Activated CD8-positive, alpha-beta memory T cell treated with anti-CD3 and anti-CD28 coated beads, Interleukin-2, amount 10 ng/mL, durations not matched to agents 7 days and 5 days (primary cell): Measurements from ENCODE around the gene ITGA2B. TPM values are rescaled to one million over a fixed set of nuclear protein-coding genes. Genes with fewer than 3 reads are reported as not detected.
A peak's percentile ranks its signal among the peaks of the same experiment; 100 is the strongest.

Experiments used
- ATAC-seq: fragments of 150-1000 bp; cut with Tn5 transposase; one replicate; pipeline ENCODE4 v1.10.0; 2021; ENCODE audit warnings: moderate library complexity
- CTCF ChIA-PET: fragments of 350-600 bp; sonication (Branson Sonifier 250); formaldehyde crosslinking; loops from one replicate; lab custom pipeline; 2021; ENCODE audit warnings: antibody characterized with exemption; lab: Charles Lee
- DNase-seq: peaks from one replicate; pipeline ENCODE4 v3.0.0-alpha.2; 2020
- H3K27ac Mint-ChIP-seq: one replicate; pipeline ENCODE4 v1.8.0; 2021; ENCODE audit warnings: mild to moderate bottlenecking, mixed read lengths
- H3K27me3 Mint-ChIP-seq: one replicate; pipeline ENCODE4 v1.8.0; 2021; ENCODE audit warnings: mixed read lengths
- H3K36me3 Mint-ChIP-seq: one replicate; pipeline ENCODE4 v1.8.0; 2021; ENCODE audit warnings: mild to moderate bottlenecking, mixed read lengths
- H3K4me1 Mint-ChIP-seq: one replicate; pipeline ENCODE4 v1.8.0; 2021; ENCODE audit warnings: mixed read lengths
- H3K4me3 Mint-ChIP-seq: one replicate; pipeline ENCODE4 v1.8.0; 2021; ENCODE audit warnings: mild to moderate bottlenecking, moderate library complexity, mixed read lengths
- H3K9me3 Mint-ChIP-seq: one replicate; pipeline ENCODE4 v1.8.0; 2022; ENCODE audit warnings: low read depth, mixed read lengths
- total RNA-seq, 2 experiments: library from RNA; stranded (reverse); gene quantifications; one replicate each; pipeline ENCODE4 v1.2.3, GENCODE V29; 2021

ITGA2B gene
- total RNA-seq, 2 experiments from 2014 or later: 0.09 to 0.44 TPM

- Mint-ChIP-seq H3K4me3 (no peak overlapping the region), H3K27me3 (peaks cover 39% of the 10 kb centered on the region), H3K4me1 (no peaks in the 10 kb centered on the region), H3K36me3 (no peaks in the 10 kb centered on the region), H3K9me3 (no peaks in the 10 kb centered on the region), H3K27ac (no peak overlapping the region)
- no peak for DNase-seq
- ATAC-seq: no peak
- CTCF ChIA-PET: interaction anchor here (1.2 kb wide), 1 partner anchor 16 kb away, joined by 5 read pairs; the partner anchor contains the start of gene GRN
Measured at GRCh38 chr17:44361292-44362260, 27.9 kb downstream of the ITGA2B start.

DNA sequence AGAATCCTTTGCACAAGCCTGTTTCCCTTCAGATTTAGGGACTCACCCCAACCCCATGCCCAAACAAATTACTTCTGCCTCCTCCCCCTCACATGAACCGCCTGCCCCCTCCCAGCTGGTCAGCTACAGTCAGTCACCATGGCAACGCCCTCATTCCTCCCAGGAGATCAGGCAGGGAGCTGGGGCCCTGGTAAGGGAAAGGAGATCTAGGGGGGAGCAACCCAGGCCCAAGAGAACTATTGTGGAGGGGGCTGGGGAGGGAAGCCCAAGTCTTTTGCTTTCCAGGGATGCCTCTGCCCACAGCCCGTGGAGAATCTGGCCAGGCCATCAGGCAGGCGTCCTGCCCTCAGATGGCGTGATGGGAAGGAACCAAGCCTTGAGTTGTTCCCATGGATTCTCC, 28.6 kb downstream of the ITGA2B start:
- no peak for ATAC-seq
- H3K27ac Mint-ChIP-seq: no peak overlapping the region
- H3K4me3 Mint-ChIP-seq: no peak overlapping the region
- H3K9me3 Mint-ChIP-seq: no peaks in the 10 kb centered on the region
- H3K27me3 Mint-ChIP-seq: peaks cover 31% of the 10 kb centered on the region
- DNase-seq: no peak
- no peaks in the 10 kb centered on the region for H3K4me1 Mint-ChIP-seq
- CTCF ChIA-PET: interaction anchor here (1.2 kb wide), 1 partner anchor 15 kb away, joined by 5 read pairs; the partner anchor contains the start of gene GRN
- H3K36me3 Mint-ChIP-seq: no peaks in the 10 kb centered on the region

- DNase-seq: no peak
- H3K36me3 Mint-ChIP-seq: no peaks in the 10 kb centered on the region
Measured at GRCh38 chr17:44360144-44360533, 29.3 kb downstream of the ITGA2B start.

DNA sequence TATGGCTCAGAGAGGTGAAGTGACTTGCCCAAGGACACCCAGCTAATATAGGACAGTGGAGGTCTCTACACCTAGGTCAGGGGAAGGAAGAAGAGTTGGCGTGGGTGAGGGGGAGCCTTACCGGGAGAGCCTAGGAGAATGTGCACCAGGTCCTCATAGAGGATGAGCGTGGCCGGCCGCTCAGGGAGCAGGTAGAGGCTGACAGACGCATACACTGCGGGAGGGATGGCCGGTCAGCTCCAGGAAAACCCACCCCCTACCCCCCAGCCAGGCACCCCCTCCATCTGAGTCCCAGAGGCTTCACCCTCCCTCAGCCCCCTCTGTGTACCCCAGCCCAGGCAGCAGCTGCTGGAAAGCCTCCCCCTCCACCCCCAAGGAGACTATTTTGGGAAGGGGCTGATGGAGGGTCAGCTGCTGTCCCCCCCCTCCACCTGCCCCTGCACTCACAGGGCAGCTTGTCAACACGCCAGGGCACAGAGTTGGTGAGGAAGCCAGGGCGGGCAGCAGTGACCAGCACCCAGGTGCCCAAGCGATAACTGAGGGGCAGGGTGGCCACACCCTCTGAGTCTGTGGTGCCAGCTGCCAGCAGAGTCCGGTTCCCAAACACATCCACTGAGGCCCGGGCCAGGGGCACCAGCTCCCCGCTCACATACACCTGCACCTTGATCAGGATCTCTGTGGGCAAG, 29.8 kb downstream of the ITGA2B start:
- no peak overlapping the region for H3K4me3 Mint-ChIP-seq
- ATAC-seq (no peak), DNase-seq (no peak)
- peaks cover 26% of the 10 kb centered on the region for H3K27me3 Mint-ChIP-seq
- CTCF ChIA-PET: interaction anchor here (0.5 to 1.5 kb wide), 5 partner anchors 9 to 149 kb away, joined by 3 to 5 read pairs (median 4); partner anchors contain the start of gene GRN
- H3K36me3 Mint-ChIP-seq: no peaks in the 10 kb centered on the region
- H3K4me1 Mint-ChIP-seq: no peaks in the 10 kb centered on the region
- no peaks in the 10 kb centered on the region for H3K9me3 Mint-ChIP-seq
- no peak overlapping the region for H3K27ac Mint-ChIP-seq

More at GRCh38 chr17:44360144-44360533, 29.3 kb downstream of the ITGA2B start:
- Mint-ChIP-seq H3K27ac (no peak overlapping the region), H3K27me3 (peaks cover 29% of the 10 kb centered on the region), H3K4me3 (no peak overlapping the region), H3K9me3 (no peaks in the 10 kb centered on the region), H3K4me1 (no peaks in the 10 kb centered on the region)
- CTCF ChIA-PET: interaction anchor here (0.7 to 1.5 kb wide), 3 partner anchors 10 to 150 kb away, joined by 3 to 5 read pairs (median 4); partner anchors contain the start of gene GRN
- ATAC-seq: no peak

DNA sequence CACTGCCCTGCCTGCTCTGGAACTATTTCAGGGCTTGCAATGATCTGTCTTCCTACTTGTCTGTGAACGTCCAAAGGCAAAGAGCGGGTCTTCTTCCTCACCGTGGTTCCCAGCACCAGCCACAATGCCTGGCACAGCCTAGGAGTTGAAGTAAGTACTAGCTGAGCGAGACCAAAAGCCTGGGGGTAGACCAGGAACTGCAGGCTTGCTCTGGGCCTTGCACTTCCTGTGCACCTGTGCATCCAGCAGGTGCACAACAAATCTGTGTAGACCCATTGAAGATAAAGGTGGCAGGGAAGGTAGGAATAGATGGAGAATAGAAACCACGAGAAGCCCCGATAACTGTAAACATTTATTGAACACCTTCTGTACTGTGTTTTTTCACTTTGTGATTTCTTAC, 30.4 kb downstream of the ITGA2B start:
- CTCF ChIA-PET: interaction anchor here (0.5 to 1.5 kb wide), 3 partner anchors 14 to 149 kb away, joined by 3 to 5 read pairs (median 4); partner anchors contain the start of gene GRN
- Mint-ChIP-seq H3K27me3 (peaks cover 21% of the 10 kb centered on the region), H3K27ac (no peak overlapping the region), H3K36me3 (no peaks in the 10 kb centered on the region), H3K4me3 (no peak overlapping the region), H3K4me1 (peaks cover 1% of the 10 kb centered on the region), H3K9me3 (no peaks in the 10 kb centered on the region)
- DNase-seq: no peak
- no peak for ATAC-seq

GRCh38 chr17:44358066-44358465, 31.4 kb downstream of the ITGA2B start:
- H3K36me3 Mint-ChIP-seq: no peaks in the 10 kb centered on the region
- ATAC-seq (no peak), DNase-seq (no peak)
- CTCF ChIA-PET: interaction anchor here (0.9 kb wide), 1 partner anchor 148 kb away, joined by 3 read pairs; no protein-coding TSS in a partner anchor
- no peak overlapping the region for H3K4me3 Mint-ChIP-seq
- H3K4me1 Mint-ChIP-seq: peaks cover 2% of the 10 kb centered on the region
- H3K9me3 Mint-ChIP-seq: no peaks in the 10 kb centered on the region
- H3K27ac Mint-ChIP-seq: no peak overlapping the region
- peaks cover 23% of the 10 kb centered on the region for H3K27me3 Mint-ChIP-seq

GRCh38 chr17:44356241-44356640, 33.2 kb downstream of the ITGA2B start:
- H3K27me3 Mint-ChIP-seq: peaks cover 22% of the 10 kb centered on the region
- H3K4me3 Mint-ChIP-seq: no peak overlapping the region
- DNase-seq: no peak
- H3K9me3 Mint-ChIP-seq: no peaks in the 10 kb centered on the region
- H3K36me3 Mint-ChIP-seq: peaks cover 5% of the 10 kb centered on the region
- no peak for ATAC-seq
- peaks cover 4% of the 10 kb centered on the region for H3K4me1 Mint-ChIP-seq
- CTCF ChIA-PET: interaction anchor here (1.2 to 3.4 kb wide), 4 partner anchors 11 to 146 kb away, joined by 3 to 23 read pairs (median 4); partner anchors contain the start of gene GRN
- H3K27ac Mint-ChIP-seq: no peak overlapping the region

DNA sequence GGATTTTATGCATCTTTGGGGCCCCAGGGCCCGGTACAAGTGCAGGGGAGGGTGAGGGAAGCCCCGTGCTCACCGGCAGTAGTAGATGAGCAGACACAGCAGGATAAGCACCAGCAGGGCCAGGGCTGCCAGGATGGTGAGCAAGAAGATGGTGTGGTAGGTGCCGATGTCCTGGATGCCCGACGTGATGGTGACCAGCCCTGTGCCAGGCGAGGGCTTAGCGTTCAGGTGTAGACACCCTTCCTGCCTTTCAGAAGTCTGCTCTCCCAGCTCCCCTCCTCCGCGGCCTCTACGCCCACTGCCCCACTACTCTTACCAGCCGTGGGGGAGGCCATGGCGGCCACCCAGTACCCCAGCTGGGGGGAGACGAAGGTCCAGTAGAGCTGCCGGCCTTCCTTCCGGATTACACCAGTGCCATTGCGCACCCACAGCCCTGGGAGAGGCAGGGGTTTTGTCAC, 33.8 kb downstream of the ITGA2B start:
- no peak overlapping the region for H3K27ac Mint-ChIP-seq
- peaks cover 5% of the 10 kb centered on the region for H3K4me1 Mint-ChIP-seq
- no peaks in the 10 kb centered on the region for H3K9me3 Mint-ChIP-seq
- H3K4me3 Mint-ChIP-seq: no peak overlapping the region
- peaks cover 5% of the 10 kb centered on the region for H3K36me3 Mint-ChIP-seq
- no peak for DNase-seq
- peaks cover 20% of the 10 kb centered on the region for H3K27me3 Mint-ChIP-seq
- CTCF ChIA-PET: interaction anchor here (1.1 to 6.2 kb wide), 7 partner anchors 8 to 146 kb away, joined by 3 to 45 read pairs (median 4); partner anchors contain the start of genes FAM171A2 and GRN
- no peak for ATAC-seq

GRCh38 chr17:44354582-44355561, 34.6 kb downstream of the ITGA2B start:
- Mint-ChIP-seq H3K27me3 (peaks cover 14% of the 10 kb centered on the region), H3K27ac (no peak overlapping the region), H3K4me3 (peak overlapping the region; percentile 52), H3K36me3 (peaks cover 5% of the 10 kb centered on the region), H3K4me1 (peaks cover 6% of the 10 kb centered on the region), H3K9me3 (no peaks in the 10 kb centered on the region)
- ATAC-seq (peak; percentile 48), DNase-seq (peak; percentile 72)
- CTCF ChIA-PET: interaction anchor here (0.6 to 6.2 kb wide), 19 partner anchors 9 to 186 kb away, joined by 3 to 64 read pairs (median 4); partner anchors contain the start of genes FAM171A2 and GRN

DNA sequence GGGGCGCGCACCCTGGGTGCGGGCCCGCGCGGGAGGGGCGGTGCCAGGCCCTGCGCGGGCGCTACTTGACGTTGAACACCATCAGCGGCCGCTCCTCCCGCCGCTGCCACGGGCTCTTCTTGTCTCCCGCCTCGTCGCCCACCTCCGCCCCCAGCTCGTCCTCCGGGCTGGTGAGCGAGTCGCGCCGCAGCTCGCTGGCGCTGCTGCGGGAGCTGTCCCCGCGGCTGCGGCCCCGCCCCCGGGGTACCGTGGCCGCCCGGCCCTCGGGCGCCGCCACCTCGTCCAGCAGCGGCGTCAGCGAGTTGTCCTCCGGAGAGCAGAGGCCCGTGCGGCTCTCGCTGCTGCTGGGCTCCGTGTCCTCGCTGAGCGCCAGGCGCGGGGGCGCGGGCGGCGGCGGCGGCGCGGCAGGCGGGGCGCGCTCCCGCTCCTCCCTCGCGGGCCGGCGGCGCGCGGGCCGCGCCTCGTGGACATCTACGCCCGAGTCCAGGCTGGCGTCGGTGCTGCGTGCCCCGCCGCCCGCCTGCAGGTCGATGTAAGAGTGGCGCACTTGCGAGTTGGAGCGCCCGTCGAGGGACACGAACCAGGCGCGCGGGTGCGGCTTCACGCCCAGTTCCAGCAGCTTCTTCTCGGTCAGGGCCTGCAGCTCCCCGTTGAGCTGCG, 35.6 kb downstream of the ITGA2B start:
- ATAC-seq: peak; percentile 13
- no peak overlapping the region for H3K27ac Mint-ChIP-seq
- DNase-seq: no peak
- peaks cover 5% of the 10 kb centered on the region for H3K36me3 Mint-ChIP-seq
- H3K9me3 Mint-ChIP-seq: no peaks in the 10 kb centered on the region
- peaks cover 7% of the 10 kb centered on the region for H3K4me1 Mint-ChIP-seq
- CTCF ChIA-PET: interaction anchor here (0.6 to 6.2 kb wide), 18 partner anchors 9 to 185 kb away, joined by 3 to 64 read pairs (median 4); partner anchors contain the start of genes FAM171A2 and GRN
- peaks cover 14% of the 10 kb centered on the region for H3K27me3 Mint-ChIP-seq
- no peak overlapping the region for H3K4me3 Mint-ChIP-seq

DNA sequence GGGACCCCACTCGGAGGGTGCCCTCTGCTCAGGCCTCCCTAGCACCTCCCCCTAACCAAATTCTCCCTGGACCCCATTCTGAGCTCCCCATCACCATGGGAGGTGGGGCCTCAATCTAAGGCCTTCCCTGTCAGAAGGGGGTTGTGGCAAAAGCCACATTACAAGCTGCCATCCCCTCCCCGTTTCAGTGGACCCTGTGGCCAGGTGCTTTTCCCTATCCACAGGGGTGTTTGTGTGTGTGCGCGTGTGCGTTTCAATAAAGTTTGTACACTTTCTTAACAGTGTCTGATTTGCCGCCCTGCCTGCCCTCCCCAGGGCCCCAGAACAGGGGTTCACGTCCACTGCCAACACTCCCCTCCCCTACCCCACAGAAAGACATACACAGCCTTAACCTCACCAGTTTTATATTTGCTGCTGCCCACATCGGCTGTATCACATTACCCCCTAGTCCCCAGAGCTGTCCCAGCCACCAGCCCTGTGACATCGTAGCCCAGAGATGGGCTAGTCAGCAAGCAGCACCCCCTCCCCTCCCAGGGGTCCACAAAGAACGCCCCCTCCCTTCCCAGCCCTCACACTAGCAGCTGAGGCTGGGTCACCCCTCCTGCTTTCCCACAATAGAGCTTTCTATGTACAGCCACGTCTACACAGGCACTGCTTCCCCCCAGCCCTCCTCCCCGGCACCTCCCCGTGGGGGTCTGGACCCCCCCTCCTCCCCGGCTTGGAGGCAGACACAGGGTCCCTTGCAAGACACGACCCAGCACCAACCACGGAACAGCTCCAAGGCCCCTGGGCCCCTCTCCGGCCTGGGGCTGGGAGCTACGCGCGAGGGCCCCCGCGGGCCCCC, 36.4 kb downstream of the ITGA2B start:
- no peak for DNase-seq
- Mint-ChIP-seq H3K27ac (no peak overlapping the region), H3K36me3 (peaks cover 5% of the 10 kb centered on the region), H3K27me3 (peaks cover 12% of the 10 kb centered on the region), H3K4me3 (peak overlapping the region; percentile 43), H3K4me1 (peaks cover 14% of the 10 kb centered on the region), H3K9me3 (no peaks in the 10 kb centered on the region)
- no peak for ATAC-seq
- CTCF ChIA-PET: interaction anchor here (1.2 to 6.2 kb wide), 7 partner anchors 11 to 170 kb away, joined by 3 to 64 read pairs (median 6); partner anchors contain the start of gene FAM171A2
